PC-9 (cell line): Measurements from ENCODE around the gene SPTSSB. TPM values are rescaled to one million over a fixed set of nuclear protein-coding genes. Genes with fewer than 3 reads are reported as not detected.

Experiments used
- BruUV-seq: library from RNA; stranded (reverse); fragments of 400-500 nt; replicated peaks from 2 replicates; lab custom pipeline; 2021; lab: Mats Ljungman, UMichigan
- CTCF ChIA-PET: fragments of 300-600 bp; sonication (Branson Sonifier 250); formaldehyde crosslinking; loops from one replicate; lab custom pipeline; 2022; ENCODE audit warnings: antibody characterized with exemption; lab: Charles Lee
- POLR2A ChIA-PET: fragments of 300-600 bp; sonication (Branson Sonifier 250); formaldehyde crosslinking; loops from one replicate; lab custom pipeline; 2022; ENCODE audit warnings: antibody characterized with exemption; ENCODE audit not compliant: unreplicated experiment; lab: Charles Lee
- DNase-seq, 2 experiments: peaks; one replicate each; pipeline versions ENCODE4 v3.0.0 to v3.0.0-alpha.2; 2015 to 2022; ENCODE audit warnings: mixed read lengths in 1 of 2
- H2AFZ ChIP-seq: fragments of 200-600 bp; sonication (generic); 2 replicates; pipeline ENCODE4 v1.8.1; 2017; ENCODE audit warnings: antibody characterized with exemption
- H3F3A ChIP-seq: fragments of 200-600 bp; sonication (generic); 2 replicates; pipeline ENCODE4 v1.8.1; 2017; ENCODE audit warnings: antibody characterized with exemption, mild to moderate bottlenecking, low read depth; ENCODE audit not compliant: insufficient read depth
- H3K27ac ChIP-seq: fragments of 200-600 bp; sonication (generic); 2 replicates; pipeline ENCODE4 v1.6.1; 2016; ENCODE audit warnings: mixed run types
- H3K27me3 ChIP-seq: fragments of 200-600 bp; sonication (generic); 2 replicates; pipeline ENCODE4 v1.6.1; 2016; ENCODE audit warnings: low read depth, mixed run types; ENCODE audit not compliant: insufficient read depth
- H3K36me3 ChIP-seq: fragments of 200-600 bp; sonication (generic); 2 replicates; pipeline ENCODE4 v1.6.1; 2016; ENCODE audit warnings: low read depth, mixed run types
- H3K4me1 ChIP-seq: fragments of 200-600 bp; sonication (generic); replicated peaks from 2 replicates; pipeline ENCODE4 v1.6.1; 2016; ENCODE audit warnings: mixed run types; ENCODE audit not compliant: insufficient read depth
- H3K4me2 ChIP-seq: fragments of 200-600 bp; sonication (generic); 2 replicates; pipeline ENCODE4 v1.6.1; 2017; ENCODE audit warnings: mixed run types
- H3K4me3 ChIP-seq: fragments of 200-600 bp; sonication (generic); 2 replicates; pipeline ENCODE4 v1.6.1; 2016; ENCODE audit warnings: mixed run types
- H3K79me2 ChIP-seq: fragments of 200-600 bp; sonication (generic); 2 replicates; pipeline ENCODE4 v1.6.1; 2017; ENCODE audit warnings: low read depth, mixed run types
- H3K9me2 ChIP-seq: fragments of 200-600 bp; sonication (generic); 2 replicates; pipeline ENCODE4 v1.8.1; 2017; ENCODE audit warnings: mild to moderate bottlenecking; ENCODE audit not compliant: insufficient read depth
- H3K9me3 ChIP-seq: fragments of 200-600 bp; sonication (generic); 2 replicates; pipeline ENCODE4 v1.8.1; 2016; ENCODE audit warnings: low read depth; ENCODE audit not compliant: insufficient read depth
- H4K20me1 ChIP-seq: fragments of 200-600 bp; sonication (generic); 2 replicates; pipeline ENCODE4 v1.8.1; 2017; ENCODE audit not compliant: insufficient read depth
- CTCF ChIP-seq: fragments of 200-600 bp; sonication (generic); conservative IDR thresholded peaks from 2 replicates; pipeline ENCODE4 v1.6.1; 2017; ENCODE audit warnings: mixed run types, antibody characterized with exemption, mild to moderate bottlenecking, moderate library complexity
- EZH2 ChIP-seq: fragments of 200-600 bp; sonication (generic); IDR thresholded peaks from 2 replicates; pipeline ENCODE4 v1.8.0; 2017; ENCODE audit warnings: antibody characterized with exemption, low read depth
- intact Hi-C: fragments of 100-400 bp; cut with micrococcal nuclease; formaldehyde crosslinking; loops from one replicate; pipeline ENCODE4 v1.10.0; 2022; ENCODE audit not compliant: unreplicated experiment
- total RNA-seq: library from RNA; stranded (reverse); gene quantifications from 2 replicates; pipeline ENCODE4 v1.2.3, GENCODE V29; 2021

SPTSSB gene
- total RNA-seq, 1 experiment from 2014 or later, result 4.0 TPM

GRCh38 chr3:161343986-161344385, 27.3 kb downstream of the SPTSSB start:
- H3K79me2 ChIP-seq, result no peaks in the 10 kb centered on the region
- no peak overlapping the region for H3K27ac ChIP-seq
- ChIA-PET POLR2A (no interaction called here), CTCF (no interaction called here)
- peaks cover 9% of the 10 kb centered on the region; the same call in 1 of the 2 replicates for H3K9me2 ChIP-seq
- peaks cover 7% of the 10 kb centered on the region for H3F3A ChIP-seq
- H3K4me1 ChIP-seq, result peaks cover 7% of the 10 kb centered on the region
- no peaks in the 10 kb centered on the region for H3K36me3 ChIP-seq
- no TSS peak for BruUV-seq
- H3K4me2 ChIP-seq, result no peak overlapping the region
- H2AFZ ChIP-seq, result no peak overlapping the region
- H3K9me3 ChIP-seq, result no peaks in the 10 kb centered on the region
- DNase-seq, result no peak
- no peak overlapping the region for H3K4me3 ChIP-seq
- TF ChIP-seq EZH2 (no peak), CTCF (no peak)
- H4K20me1 ChIP-seq, result no peaks in the 10 kb centered on the region
- no peaks in the 10 kb centered on the region for H3K27me3 ChIP-seq
- intact Hi-C loops, result no loop called here

GRCh38 chr3:161343540-161343939, 27.8 kb downstream of the SPTSSB start:
- BruUV-seq, result no TSS peak
- peaks cover 13% of the 10 kb centered on the region; the same call in 1 of the 2 replicates for H3K9me2 ChIP-seq
- H3K9me3 ChIP-seq, result no peaks in the 10 kb centered on the region
- peaks cover 2% of the 10 kb centered on the region; the same call in 1 of the 2 replicates for H3F3A ChIP-seq
- ChIA-PET POLR2A (no interaction called here), CTCF (no interaction called here)
- no peaks in the 10 kb centered on the region for H3K27me3 ChIP-seq
- no peak for DNase-seq
- TF ChIP-seq CTCF, result no peak
- TF ChIP-seq EZH2, result no peak
- intact Hi-C loops, result no loop called here
- no peaks in the 10 kb centered on the region for H3K79me2 ChIP-seq
- no peak overlapping the region for H2AFZ ChIP-seq
- H3K4me2 ChIP-seq, result no peak overlapping the region
- no peaks in the 10 kb centered on the region for H4K20me1 ChIP-seq
- no peaks in the 10 kb centered on the region for H3K36me3 ChIP-seq
- H3K4me1 ChIP-seq, result peaks cover 3% of the 10 kb centered on the region
- no peak overlapping the region for H3K4me3 ChIP-seq
- H3K27ac ChIP-seq, result no peak overlapping the region

GRCh38 chr3:161342629-161343028, 28.7 kb downstream of the SPTSSB start:
- POLR2A ChIA-PET, result no interaction called here
- H4K20me1 ChIP-seq, result no peaks in the 10 kb centered on the region
- no peak for TF ChIP-seq CTCF
- TF ChIP-seq EZH2, result no peak
- H3F3A ChIP-seq, result no peaks in the 10 kb centered on the region
- H3K4me3 ChIP-seq, result no peak overlapping the region
- H3K36me3 ChIP-seq, result no peaks in the 10 kb centered on the region
- no peaks in the 10 kb centered on the region for H3K4me1 ChIP-seq
- no peak for DNase-seq
- no peak overlapping the region for H3K27ac ChIP-seq
- H3K79me2 ChIP-seq, result no peaks in the 10 kb centered on the region
- no TSS peak for BruUV-seq
- H3K27me3 ChIP-seq, result no peaks in the 10 kb centered on the region
- no peak overlapping the region for H2AFZ ChIP-seq
- peaks cover 15% of the 10 kb centered on the region; the same call in 1 of the 2 replicates for H3K9me2 ChIP-seq
- no peaks in the 10 kb centered on the region for H3K9me3 ChIP-seq
- H3K4me2 ChIP-seq, result no peak overlapping the region
- CTCF ChIA-PET, result no interaction called here
- intact Hi-C loops, result no loop called here
